Jurkat, Clone E6-1 (cell line): Measurements from ENCODE around the gene DUSP5.
"Not testable (repeated sequence)": the region's sequence is repeated elsewhere in the genome, so short reads cannot be mapped to it uniquely, and the experiment has no call there.

Experiments used
- DNase-seq: peaks from one replicate; pipeline ENCODE4 v3.0.0-alpha.2; 2011; ENCODE audit warnings: low read depth, low spot score
- H3K4me3 ChIP-seq: 2 replicates; pipeline ENCODE4 v1.5.1; 2011; ENCODE audit warnings: mild to moderate bottlenecking, low read length, control low read depth, moderate library complexity

DUSP5 gene

DNA sequence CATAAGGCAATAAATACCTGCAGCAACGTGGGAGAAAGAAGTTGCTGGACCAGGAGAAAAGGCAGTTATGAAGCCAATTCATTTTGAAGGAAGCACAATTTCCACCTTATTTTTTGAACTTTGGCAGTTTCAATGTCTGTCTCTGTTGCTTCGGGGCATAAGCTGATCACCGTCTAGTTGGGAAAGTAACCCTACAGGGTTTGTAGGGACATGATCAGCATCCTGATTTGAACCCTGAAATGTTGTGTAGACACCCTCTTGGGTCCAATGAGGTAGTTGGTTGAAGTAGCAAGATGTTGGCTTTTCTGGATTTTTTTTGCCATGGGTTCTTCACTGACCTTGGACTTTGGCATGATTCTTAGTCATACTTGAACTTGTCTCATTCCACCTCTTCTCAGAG lies 13.0 kb downstream of the DUSP5 start:
- no peak for DNase-seq
- H3K4me3 ChIP-seq = no peak overlapping the region

GRCh38 chr10:110511734-110512449 lies 14.2 kb downstream of the DUSP5 start:
- no peak for DNase-seq
- H3K4me3 ChIP-seq = no peak overlapping the region

GRCh38 chr10:110512461-110513187 lies 14.9 kb downstream of the DUSP5 start:
- DNase-seq = no peak
- H3K4me3 ChIP-seq = no peak overlapping the region

- H3K4me3 ChIP-seq = no peak overlapping the region
Measured at GRCh38 chr10:110513949-110514348, 16.2 kb downstream of the DUSP5 start.

GRCh38 chr10:110514848-110515247 lies 17.1 kb downstream of the DUSP5 start:
- no peak overlapping the region for H3K4me3 ChIP-seq
- no peak for DNase-seq

More at GRCh38 chr10:110513949-110514348, 16.2 kb downstream of the DUSP5 start:
- no peak for DNase-seq

DNA sequence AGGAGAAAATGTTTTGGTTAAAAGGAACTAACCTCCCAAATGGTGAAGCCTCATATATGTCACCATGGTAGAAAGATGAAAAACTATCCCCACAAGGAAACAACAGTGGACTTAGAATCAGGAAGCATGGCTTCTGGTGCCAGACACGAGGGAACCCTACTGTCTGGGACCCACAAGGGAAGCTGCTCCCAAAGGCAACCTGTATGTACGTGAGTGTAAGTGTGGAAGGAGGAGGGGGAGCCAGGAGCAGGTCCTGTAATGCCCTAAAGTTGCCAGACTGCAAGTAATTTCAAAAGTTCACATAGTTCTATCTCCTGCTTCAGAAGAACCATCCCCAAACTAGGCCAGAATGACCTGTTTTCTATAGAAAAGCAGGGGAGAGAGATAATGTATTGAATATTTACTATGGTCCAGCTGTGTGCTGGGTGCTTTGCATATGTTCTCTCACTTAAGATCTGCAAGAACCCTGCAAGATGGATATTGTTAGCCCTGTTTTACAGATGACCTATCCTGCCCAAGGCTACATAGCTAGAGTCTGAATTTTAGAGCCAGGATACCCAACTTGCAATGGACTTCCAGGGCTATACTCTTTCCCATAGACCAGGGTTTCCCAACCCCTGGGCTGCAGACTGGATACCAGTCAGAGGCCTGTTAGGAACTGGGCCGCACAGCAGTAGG lies 19.2 kb downstream of the DUSP5 start:
- no peak overlapping the region for H3K4me3 ChIP-seq
- DNase-seq = no peak

- DNase-seq = peak; percentile 59
- no peak overlapping the region for H3K4me3 ChIP-seq
Measured at GRCh38 chr10:110522365-110522988, 24.8 kb downstream of the DUSP5 start.

GRCh38 chr10:110523736-110524135 lies 26.0 kb downstream of the DUSP5 start:
- DNase-seq = no peak
- no peak overlapping the region for H3K4me3 ChIP-seq

DNA sequence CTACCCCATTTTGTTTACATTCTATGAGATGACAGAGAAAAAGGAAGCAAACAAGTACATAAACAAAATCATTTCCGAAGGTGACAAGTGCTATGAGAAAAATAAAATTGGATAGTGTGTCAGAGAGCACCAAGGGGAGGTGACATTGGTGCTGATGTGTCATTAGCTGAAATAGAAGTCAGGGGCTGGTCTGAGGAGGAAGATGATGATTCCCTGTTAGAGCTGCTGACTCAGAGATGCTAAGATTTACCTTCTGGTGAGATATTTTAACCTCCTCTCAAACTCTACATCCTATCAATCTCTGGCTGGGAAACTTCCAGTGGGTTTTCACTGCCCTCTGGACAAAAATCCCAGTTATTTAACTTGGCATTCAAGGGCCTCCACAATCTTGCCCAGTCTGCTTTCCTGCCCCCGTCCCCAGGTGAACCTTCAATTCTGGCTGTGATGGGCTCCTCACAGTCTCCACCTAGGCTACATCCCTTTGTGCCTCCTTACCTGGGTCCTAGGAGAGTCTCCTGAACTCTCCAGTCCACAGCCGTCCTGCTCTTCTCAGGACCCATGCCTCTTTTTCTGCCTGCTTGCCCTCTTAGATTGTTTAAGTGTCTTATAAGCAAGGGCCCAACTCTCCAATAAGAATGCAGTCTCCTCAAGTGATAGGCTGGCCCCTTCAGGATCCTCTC lies 26.6 kb downstream of the DUSP5 start:
- H3K4me3 ChIP-seq = no peak overlapping the region
- DNase-seq = no peak

DNA sequence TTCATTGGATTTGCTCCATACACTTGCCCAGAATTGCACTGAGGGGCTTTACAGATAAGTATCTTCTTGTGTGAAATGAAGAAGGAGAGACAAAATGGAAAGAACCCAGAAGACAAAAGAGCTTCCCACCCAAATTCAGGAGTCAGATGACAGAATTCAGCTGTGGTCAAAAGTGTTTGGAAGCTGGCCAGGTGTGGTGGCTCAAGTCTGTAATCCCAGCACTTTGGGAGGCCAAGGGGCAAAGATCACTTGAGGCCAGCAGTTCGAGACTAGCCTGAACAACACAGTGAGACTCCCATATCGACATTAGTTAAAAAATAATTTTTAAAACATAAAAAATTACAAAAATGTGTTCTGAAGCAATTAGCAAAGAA lies 27.1 kb downstream of the DUSP5 start:
- no peak overlapping the region for H3K4me3 ChIP-seq
- DNase-seq = no peak

- H3K4me3 ChIP-seq = no peak overlapping the region
- no peak for DNase-seq
Measured at GRCh38 chr10:110525349-110526260, 27.9 kb downstream of the DUSP5 start.

DNA sequence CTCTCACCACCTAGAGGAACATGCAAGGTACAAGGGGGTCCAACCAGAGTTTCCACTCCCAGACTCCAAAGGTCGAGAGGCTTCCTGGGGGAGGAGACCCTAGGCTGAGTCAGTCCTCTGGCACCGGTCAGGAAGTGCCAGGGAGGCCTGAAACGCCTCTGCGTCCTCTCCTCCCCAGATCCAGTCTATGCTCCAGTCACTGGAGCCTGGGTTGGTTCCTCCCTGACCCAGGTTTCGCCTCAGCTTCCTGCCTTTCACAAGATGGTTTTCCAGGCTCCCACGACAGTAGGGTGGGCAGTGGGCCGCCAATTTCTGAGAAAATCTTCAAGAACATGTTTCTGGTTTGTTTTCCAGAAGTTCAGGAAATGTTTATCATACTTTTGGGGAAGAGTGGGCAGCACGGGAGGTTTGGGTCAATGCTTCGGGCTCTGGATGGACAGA lies 30.0 kb downstream of the DUSP5 start:
- no peak overlapping the region for H3K4me3 ChIP-seq
- DNase-seq = no peak

DNA sequence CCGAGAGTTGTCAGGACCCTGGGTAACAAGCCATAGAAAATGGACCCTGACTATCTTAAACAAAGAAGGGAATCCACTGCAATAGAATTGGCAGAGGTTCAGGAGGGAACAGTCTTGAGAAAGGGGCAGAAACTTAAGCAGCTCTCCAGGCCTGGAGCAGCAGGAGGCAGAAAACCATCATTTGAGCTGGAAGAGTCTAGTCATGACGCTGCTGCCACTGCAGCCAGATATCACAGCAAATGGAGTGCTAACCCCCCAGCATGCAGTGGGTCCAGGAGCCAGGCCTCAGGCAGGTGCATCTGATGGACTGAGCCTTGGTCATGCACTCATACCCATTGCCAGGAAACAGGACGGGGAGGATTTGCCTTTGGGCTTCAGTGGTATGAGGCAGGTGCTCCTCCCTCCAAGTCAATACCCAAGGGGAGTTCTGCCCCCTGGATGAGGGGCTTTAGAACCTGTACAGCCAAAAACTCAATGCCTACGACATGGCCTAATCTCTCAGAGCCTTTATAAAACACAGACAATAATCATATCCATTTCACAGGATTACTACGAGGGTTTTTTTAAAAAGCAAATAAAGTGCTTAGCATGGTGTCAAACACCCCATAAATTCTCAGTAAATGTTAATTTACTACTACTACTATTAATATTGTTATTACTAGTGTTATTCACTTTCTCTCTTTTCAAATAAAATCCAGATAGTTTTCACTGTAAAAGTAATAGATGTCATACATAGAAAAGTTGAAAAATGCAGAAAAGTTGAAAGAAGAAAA lies 30.7 kb downstream of the DUSP5 start:
- no peak for DNase-seq
- H3K4me3 ChIP-seq = no peak overlapping the region

DNA sequence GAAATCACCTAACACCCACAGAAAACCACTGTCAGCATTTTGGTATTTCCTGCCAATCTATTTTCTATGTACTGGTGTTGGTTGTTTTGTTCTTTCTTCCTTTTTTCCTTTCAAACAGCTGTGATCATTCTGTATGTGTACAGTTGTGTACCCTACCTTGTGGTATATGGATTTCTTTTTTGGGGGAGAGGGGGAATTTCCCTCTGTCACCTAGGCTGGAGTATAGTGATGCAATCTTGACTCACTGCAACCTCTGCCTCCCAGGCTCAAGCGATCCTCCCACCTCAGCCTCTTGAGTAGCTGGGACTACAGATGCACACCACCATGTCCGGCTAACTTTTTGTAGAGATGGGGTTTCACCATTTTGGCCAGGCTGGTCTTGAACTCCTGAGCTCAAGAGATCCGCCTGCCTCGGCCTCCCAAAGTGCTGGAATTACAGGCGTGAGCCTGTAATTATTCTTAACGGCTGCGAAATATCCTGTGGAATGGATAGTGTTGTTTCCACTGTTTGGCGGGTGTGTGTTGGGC lies 31.4 kb downstream of the DUSP5 start:
- not testable (repeated sequence) for DNase-seq, H3K4me3 ChIP-seq

DNA sequence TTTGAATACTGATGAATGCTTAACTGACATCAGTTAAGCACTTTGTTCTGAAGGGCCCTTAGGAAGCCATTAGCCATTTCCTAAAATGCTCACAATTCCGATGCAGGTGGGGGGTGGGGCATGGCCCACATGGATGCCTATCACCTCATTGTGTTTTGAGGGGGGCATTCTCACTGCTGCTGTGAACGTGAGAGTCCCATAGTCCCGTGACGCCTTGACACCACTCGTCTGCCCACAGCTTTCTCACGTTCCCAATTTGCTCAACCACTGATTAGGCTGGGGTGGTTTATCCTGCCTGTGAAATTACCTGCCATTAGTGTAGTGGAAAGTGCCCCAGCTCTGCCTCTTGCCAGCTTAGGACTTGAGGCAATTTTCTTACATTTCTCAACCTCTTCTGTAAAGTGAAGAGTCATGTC lies 31.9 kb downstream of the DUSP5 start:
- DNase-seq = no peak
- H3K4me3 ChIP-seq = no peak overlapping the region

- H3K4me3 ChIP-seq = no peak overlapping the region
- DNase-seq = no peak
Measured at GRCh38 chr10:110530131-110530831, 32.6 kb downstream of the DUSP5 start.

- no peak for DNase-seq
Measured at GRCh38 chr10:110531687-110532086, 34.0 kb downstream of the DUSP5 start.

More at GRCh38 chr10:110531687-110532086, 34.0 kb downstream of the DUSP5 start:
- H3K4me3 ChIP-seq = no peak overlapping the region
